ENCODE results near the gene PPM1K.

Gene PPM1K

GRCh38 chr4:88276952-88277710 is 7.2 kb downstream of the PPM1K start:
- DNase-seq: no peak

GRCh38 chr4:88275949-88276515 is 8.3 kb downstream of the PPM1K start:
- DNase-seq: no peak

- no peak for DNase-seq
Measured at GRCh38 chr4:88275516-88275915, 8.8 kb downstream of the PPM1K start.

- DNase-seq: no peak
Measured at GRCh38 chr4:88268913-88269312, 15.4 kb downstream of the PPM1K start.

GRCh38 chr4:88264336-88264735 is 20.0 kb downstream of the PPM1K start:
- no peak for DNase-seq

- no peak for DNase-seq
Measured at GRCh38 chr4:88257726-88258125, 26.6 kb downstream of the PPM1K start.

GRCh38 chr4:88255111-88255510 is 29.2 kb downstream of the PPM1K start:
- DNase-seq: no peak

- no peak for DNase-seq
Measured at GRCh38 chr4:88251924-88252323, 32.4 kb downstream of the PPM1K start.

GRCh38 chr4:88247148-88247547 is 37.2 kb downstream of the PPM1K start:
- no peak for DNase-seq

- no peak for DNase-seq
Measured at GRCh38 chr4:88246600-88246999, 37.8 kb downstream of the PPM1K start.

- DNase-seq: no peak
Measured at GRCh38 chr4:88244816-88245579, 39.4 kb downstream of the PPM1K start.

GRCh38 chr4:88244056-88244455 is 40.3 kb downstream of the PPM1K start:
- DNase-seq: no peak

GRCh38 chr4:88242144-88242543 is 42.2 kb downstream of the PPM1K start:
- DNase-seq: no peak

GRCh38 chr4:88240297-88240714 is 44.1 kb downstream of the PPM1K start:
- DNase-seq: no peak

GRCh38 chr4:88230969-88231771 is 53.2 kb downstream of the PPM1K start:
- no peak for DNase-seq

- DNase-seq: no peak
Measured at GRCh38 chr4:88230461-88230891, 53.9 kb downstream of the PPM1K start.

GRCh38 chr4:88227734-88228133 is 56.6 kb downstream of the PPM1K start:
- DNase-seq: no peak

- DNase-seq: no peak
Measured at GRCh38 chr4:88226143-88226542, 58.2 kb downstream of the PPM1K start.

- DNase-seq: no peak
Measured at GRCh38 chr4:88225232-88226105, 58.9 kb downstream of the PPM1K start.

GRCh38 chr4:88223516-88223915 is 60.8 kb downstream of the PPM1K start:
- DNase-seq: no peak

GRCh38 chr4:88219099-88219498 is 65.3 kb downstream of the PPM1K start:
- DNase-seq: peak; percentile 36

- no peak for DNase-seq
Measured at GRCh38 chr4:88217169-88217568, 67.2 kb downstream of the PPM1K start.

Data from fibroblast of skin of abdomen (primary cell).